GM19193 (cell line): Measurements from ENCODE around the gene PACS2.

ENCODE experiments used
- POLR2A ChIP-seq: IDR thresholded peaks from 4 replicates; pipeline ENCODE4 v1.6.1; 2011; ENCODE audit not compliant: insufficient read depth, insufficient read length; ENCODE audit errors: extremely low read depth

PACS2 gene

GRCh38 chr14:105334383-105335230, 20.1 kb downstream of the PACS2 start:
- no peak for TF ChIP-seq POLR2A

- TF ChIP-seq POLR2A: no peak
Observed at GRCh38 chr14:105335735-105336476, 21.4 kb downstream of the PACS2 start.

GRCh38 chr14:105336477-105337287, 22.1 kb downstream of the PACS2 start:
- no peak for TF ChIP-seq POLR2A

- no peak for TF ChIP-seq POLR2A
Observed at GRCh38 chr14:105337433-105337832, 22.9 kb downstream of the PACS2 start.

- no peak for TF ChIP-seq POLR2A
Observed at GRCh38 chr14:105337966-105338741, 23.6 kb downstream of the PACS2 start.

GRCh38 chr14:105340821-105341733, 26.5 kb downstream of the PACS2 start:
- TF ChIP-seq POLR2A: no peak

GRCh38 chr14:105343194-105343593, 28.6 kb downstream of the PACS2 start:
- TF ChIP-seq POLR2A: no peak

GRCh38 chr14:105346200-105346533, 31.6 kb downstream of the PACS2 start:
- TF ChIP-seq POLR2A: no peak

- TF ChIP-seq POLR2A: no peak
Observed at GRCh38 chr14:105346876-105347586, 32.5 kb downstream of the PACS2 start.

- no peak for TF ChIP-seq POLR2A
Observed at GRCh38 chr14:105347587-105347968, 33.0 kb downstream of the PACS2 start.

- no peak for TF ChIP-seq POLR2A
Observed at GRCh38 chr14:105348169-105348944, 33.8 kb downstream of the PACS2 start.
